ENCODE data around the gene OR4C45.
A peak's percentile ranks its signal among the peaks of the same experiment; 100 is the strongest.
"Not testable (repeated sequence)": the region's sequence is repeated elsewhere in the genome, so short reads cannot be mapped to it uniquely, and the experiment has no call there.

The OR4C45 gene

DNA sequence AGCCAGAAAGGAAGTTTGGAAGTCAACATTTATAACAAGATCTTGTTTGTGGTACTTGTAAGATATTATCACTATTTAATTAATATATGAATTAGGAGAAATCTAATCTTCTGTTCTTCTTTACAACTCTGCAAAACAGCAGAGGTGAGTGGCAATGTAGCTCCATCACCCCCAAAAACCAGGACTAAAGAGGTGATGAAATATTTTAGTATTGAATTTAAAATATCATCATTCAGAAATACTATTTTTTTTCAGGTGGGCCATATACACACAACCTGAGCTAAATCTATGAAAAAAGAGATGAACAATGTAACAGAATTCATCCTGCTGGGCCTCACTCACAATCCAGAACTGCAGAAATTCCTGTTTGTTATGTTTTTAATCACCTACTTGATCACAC lies at the start of gene OR4C45:
TSS of gene OR4C45 (plus strand) at position 301 of the 400 bp plus-strand sequence.
- no peak for DNase-seq

DNA sequence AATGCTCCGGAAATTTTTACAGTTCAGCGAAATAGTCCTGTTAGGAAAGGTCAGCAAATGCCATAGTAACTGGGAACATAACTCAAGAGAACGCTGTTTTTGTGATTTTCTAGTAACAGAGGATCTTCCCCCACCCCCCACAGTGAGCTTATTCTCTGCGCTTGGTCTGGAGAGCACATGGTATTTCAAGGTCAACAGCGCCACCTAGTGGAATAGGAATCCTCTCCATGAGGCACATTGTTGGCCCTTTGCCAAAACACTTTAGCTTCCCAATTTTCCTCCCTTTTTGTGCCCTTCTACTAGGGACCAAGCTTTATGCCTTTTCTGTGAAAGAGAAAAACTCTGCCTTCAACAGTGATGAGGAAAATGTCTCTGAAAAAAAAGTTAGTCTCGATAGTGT lies 37.1 kb upstream of the OR4C45 start:
- DNase-seq, result peak; percentile 54 to 66

DNA sequence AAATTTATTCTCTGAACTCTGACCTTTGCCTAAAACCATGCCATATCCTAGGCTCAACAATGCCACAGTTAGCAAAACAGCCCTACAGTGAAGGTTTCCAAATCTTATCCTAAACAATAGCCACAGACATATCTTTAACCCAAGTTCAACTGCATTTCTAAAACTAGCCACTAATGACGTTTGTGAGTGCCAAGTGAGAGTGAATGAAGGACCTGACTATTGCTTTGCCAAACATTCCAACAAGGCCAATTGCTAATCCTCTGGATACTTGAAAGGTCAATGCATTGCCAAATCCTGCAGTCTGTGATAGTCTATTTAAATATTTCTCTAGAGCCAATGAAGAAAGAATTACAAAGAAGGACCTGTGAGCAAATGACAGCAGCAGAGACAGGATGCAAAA lies 2.5 kb upstream of the OR4C45 start:
- DNase-seq, result no peak

DNA sequence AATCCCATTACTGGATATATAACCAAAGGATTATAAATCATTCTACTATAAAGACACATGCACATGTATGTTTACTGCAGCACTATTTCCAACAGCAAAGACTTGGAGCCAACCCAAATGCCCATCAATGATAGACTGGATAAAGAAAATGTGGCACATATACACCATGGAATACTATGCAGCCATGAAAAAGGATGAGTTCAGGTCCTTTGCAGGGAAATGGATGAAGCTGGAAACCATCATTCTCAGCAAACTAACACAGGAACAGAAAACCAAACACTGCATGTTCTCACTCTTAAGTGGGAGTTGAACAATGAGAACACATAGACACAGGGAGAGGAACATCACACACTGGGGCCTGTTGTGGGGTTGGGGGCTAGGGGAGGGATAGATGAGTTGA lies 3.6 kb downstream of the OR4C45 start:
- not testable (repeated sequence) for DNase-seq

DNA sequence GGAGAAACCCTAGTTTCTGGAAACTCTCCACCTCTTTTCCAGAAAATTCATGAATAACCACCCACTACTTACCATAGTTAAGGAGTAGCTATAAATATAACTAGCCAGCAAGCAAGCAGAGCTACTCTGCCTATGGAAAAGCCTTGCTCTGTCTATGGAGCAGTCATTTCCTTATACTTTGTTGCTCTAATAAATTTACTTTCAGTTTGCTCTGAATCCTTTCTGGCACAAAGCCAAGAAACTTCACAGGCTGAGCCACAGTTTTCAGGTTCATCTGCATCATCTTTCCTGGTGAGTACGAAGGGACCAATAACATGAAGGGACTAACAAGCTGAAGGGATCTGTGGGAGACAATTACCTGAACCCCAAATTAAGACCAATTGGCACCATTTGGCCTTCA lies 4.6 kb downstream of the OR4C45 start:
- DNase-seq, result no peak

DNA sequence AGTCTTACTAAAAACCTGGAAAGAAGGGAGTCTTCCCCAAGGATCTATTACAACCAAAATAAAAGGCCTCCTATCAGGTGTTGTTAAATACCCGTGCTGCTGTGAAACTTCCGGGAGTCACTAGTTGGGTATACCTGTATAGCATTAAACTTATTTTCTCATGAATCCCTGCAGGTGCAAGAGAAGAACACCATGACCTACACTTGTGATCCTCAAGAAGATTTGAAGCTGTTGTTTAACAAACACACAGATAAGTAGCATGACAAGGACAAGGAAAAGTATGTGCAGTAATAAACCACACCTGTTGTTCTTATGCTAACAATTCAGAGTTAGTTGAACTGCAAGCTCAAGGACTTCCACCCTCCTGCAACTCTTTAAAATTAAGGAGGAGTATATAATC lies 12.0 kb downstream of the OR4C45 start:
- DNase-seq, result no peak

DNA sequence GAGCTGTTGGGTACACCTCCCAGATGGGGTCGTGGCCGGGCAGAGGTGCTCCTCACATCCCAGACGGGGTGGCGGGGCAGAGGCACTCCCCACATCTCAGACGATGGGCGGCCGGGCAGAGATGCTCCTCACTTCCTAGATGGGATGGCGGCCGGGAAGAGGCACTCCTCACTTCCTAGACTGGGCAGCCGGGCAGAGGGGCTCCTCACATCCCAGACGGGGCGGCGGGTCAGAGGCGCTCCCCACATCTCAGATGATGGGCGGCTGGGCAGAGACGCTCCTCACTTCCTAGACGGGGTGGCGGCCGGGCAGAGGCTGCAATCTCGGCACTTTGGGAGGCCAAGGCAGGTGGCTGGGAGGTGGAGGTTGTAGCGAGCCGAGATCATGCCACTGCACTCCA lies 30.4 kb downstream of the OR4C45 start:
- not testable (repeated sequence) for DNase-seq

DNA sequence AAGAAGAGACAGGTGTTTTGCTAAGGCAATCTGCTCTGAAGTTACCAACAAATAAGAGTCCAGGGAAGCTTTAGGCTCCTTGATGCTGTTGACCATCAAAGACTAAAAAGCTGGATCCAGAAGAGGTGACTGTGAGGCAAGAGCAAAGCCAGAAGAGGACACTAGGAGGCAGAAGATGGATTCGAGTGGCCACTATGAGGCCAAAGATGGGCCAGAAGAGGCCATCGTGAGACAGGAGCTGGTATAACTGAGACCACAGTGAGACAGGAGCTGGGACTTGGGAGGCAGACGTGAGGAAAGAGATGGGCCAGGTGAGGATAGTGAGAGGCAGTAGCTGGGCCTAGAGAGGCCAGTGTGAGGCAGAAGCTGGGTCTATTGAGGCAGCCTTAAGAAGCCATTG lies 37.7 kb downstream of the OR4C45 start:
- no peak for DNase-seq

DNA sequence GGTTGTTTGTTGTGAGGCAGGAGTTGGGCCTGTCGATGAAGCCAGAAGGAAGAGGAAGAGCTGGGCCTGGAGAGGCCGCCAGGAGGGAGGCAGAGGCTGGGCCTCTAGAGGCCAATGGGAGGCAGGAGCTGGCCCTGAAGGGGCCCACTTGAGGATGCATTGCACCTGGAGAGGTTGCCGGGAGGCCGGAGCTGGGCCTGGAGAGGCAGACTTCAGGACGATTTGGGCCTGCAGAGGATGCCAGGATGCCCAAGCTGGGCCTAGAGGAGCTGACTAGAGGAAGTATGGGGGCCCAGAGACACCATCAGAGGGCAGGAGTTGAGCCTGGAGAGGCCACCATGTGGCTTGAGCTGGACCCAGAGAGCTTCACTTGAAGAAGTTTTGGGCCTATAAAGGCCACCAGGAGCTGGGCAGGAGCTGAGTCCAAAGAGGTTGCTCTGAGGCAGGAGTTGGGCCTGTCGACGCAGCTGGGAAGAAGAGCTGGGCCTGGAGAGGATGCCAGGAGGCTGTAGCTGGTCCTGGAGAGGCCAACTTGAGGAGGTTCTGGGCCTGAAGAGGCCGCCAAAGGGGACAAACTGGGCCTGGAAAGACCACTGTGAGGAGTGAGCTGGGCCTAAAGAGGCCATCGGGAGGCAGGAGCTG lies 39.0 kb downstream of the OR4C45 start:
- no peak for DNase-seq

DNA sequence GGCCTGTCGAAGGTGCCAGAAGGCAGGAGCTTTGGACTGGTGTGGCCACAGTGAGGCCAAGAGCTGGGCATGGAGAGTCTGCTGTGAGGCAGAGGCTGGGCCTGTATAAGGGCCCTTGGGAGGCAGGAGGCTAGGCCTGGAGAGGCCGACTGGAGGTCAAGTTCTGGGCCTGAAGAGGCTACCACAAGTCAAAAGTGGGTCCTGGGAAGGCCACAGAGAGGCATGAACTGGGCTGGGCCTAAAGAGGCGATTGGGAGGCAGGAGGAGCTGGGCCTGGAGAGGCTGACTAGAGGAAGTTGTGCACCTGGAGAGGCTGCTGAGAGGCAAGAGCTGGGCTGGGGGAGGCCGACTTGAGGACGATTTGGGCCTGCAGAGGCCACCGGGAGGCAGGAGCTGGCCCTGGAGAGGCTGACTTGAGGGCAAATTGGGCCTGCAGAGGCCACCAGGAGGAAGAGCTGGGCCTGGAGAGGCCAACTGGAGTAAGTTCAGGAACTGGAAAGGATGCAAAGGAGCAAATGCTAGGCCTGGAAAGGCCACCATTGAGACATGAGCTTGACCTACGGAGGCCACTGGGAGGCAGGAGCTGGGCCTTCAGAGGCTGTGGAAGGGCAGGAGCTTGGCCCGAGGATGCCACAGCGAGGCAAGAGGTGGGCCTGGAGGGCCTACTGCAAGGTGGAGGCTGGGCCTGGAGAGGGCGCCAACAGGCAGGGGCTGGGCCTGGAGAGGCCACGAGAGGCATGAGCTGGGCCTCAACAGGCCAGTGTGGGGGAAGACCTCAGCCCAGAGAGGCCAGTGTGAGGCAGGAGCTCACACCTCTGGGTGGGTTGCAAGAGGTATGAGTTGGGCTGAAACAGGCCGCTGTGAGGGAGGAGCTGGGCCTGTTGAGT lies 39.8 kb downstream of the OR4C45 start:
- DNase-seq, result no peak

DNA sequence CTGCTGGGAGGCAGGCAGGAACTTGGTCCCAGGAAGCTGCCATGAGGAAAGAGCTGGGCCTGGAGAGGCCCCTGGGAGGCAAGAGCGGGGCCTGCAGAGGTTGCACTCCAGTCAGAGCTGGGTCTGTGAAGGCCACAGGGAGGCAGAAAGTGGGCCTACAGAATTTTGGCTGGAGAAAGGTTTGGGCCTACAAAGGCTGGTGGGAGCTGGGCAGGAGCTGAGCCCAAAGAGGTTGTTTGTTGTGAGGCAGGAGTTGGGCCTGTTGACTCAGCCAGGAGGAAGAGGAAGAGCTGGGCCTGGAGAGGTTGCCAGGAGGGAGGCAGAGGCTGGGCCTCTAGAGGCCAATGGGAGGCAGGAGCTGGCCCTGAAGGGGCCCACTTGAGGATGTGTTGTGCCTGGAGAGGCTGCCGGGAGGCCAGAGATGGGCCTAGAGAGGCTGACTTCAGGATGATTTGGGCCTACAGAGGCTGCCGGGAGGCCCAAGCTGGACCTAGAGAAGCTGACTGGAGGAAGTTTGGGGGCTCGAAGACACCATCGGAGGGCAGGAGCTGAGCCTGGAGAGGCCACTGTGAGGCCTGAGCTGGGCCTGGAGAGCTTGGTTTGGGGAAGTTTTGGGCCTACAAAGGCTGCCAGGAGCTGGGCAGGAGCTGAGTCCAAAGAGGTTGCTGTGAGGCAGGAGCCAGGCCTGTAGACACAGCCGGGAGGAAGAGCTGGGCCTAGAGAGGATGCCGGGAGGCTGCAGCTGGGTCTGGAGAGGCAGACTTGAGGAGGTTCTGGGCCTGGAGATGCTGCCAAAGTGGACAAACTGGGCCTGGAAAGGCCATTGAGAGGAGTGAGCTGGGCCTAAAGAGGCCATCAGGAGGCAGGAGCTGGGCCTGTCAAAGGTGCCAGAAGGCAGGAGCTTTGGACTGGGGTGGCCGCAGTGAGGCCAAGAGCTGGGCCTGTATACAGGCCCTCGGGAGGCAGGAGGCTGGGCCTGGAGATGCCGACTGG lies 40.7 kb downstream of the OR4C45 start:
- DNase-seq, result no peak

DNA sequence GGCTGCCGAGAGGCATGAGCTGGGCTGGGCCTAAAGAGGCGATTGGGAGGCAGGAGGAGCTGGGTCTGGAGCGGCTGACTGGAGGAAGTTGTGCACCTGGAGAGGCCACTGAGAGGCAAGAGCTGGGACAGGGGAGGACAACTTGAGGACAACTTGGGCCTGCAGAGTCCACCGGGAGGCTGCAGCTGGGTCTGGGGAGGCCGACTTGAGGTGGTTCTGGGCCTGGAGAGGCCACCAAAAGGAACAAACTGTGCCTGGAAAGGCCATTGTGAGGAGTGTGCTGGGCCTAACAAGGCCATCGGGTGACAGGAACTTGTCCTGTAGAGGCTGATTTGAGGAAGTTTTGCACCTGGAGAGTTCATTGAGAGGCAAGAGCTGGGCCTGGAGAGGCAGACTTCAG lies 41.5 kb downstream of the OR4C45 start:
- DNase-seq, result no peak

DNA sequence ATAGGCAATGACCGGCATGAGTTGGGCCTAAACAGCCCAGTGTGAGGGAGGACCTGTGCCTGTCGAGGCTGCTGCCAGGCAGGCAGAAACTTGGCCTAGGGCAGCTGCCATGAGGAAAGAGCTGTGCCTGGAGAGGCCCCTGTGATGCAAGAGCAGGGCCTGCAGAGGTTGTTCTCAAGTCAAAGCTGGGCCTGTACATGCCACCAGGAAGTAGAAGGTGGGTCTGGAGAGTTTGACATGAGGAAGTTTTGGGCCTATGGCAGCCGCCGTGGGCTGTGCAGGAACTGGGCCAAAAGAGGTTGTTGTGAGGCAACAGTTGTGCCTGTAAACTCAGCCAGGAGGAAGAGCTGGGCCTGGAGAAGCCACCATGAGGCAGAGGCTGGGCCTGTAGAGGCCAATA lies 43.2 kb downstream of the OR4C45 start:
- DNase-seq, result no peak

DNA sequence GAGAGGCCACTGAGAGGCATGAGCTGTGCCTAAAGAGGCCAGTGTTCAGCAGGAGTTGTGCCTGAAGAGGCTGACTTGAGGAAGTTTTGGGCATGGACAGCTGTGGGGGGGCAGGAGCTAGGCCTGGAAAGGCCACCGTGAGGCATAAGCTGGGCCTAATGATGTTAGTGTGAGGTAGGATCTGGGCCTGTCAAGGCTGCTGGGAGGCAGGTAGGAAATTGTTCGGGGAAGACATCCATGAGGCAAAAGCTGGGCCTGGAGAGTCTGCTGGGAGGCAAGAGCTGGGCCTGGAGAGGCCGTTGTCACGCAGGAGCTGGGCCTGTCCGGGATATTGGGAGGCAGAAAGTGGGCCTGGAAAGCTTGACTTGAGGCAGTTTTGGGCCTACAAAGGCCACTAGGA lies 44.9 kb downstream of the OR4C45 start:
- no peak for DNase-seq

DNA sequence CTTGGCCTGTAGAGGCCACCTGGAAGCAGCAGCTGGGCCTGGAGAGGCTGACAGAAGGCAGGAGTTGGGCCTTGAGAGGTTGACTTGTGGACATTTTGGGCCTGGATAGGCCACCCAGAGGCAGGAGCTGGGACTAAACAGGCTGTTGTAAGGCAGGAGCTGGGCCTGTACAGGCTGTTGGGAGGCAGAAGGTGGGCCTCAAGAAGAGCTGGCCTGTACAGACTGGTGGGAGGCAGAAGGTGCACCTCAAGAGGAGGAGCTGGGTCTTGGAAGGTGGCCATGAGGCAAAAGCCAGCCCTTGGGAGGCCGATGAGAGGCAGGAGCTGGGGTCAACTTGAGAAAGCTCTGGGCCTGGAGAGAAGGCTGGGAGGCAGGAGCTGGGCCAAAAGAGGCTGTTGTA lies 45.3 kb downstream of the OR4C45 start:
- no peak for DNase-seq

DNA sequence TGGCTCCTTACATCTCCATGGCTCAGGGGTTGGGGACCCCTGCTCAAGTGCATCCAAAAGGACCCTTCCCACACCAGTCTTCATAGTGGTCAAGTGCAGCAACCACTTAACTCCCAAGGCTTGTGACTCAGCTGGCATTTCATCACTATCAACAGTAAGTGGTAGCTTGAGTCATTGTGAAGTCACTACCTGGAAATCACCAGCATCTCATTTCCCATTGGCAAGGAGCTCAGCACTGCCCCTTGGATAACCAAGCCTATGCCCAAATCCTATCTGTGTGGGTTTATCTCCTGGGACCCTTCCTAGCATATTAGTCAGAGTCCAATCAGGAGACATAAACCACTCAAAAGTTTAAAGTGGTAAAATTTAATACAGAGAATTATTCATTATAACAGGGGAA lies 46.3 kb downstream of the OR4C45 start:
- not testable (repeated sequence) for DNase-seq

DNA sequence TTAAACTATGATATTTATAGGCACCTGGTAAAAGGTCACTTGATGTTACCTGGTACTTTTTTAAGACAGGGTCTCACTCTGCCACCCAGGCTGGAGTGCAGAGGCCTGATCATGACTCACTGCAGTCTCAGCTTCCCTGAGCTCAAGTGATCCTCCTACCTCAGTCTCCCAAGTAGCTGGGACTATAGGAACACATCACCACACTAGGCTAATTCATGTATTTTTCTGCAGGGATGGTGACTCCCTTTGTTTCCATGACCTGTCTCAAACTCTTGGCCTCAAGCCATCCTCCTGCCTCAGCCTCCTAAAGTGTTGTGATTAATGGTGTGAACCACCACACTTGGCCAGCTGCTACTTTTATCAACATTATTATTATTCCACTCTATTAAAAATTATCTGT lies 47.6 kb downstream of the OR4C45 start:
- DNase-seq, result no peak

All from NCI-H524 (cell line).